ENCODE measurements around the gene ALPP. TPM values are rescaled to one million over a fixed set of nuclear protein-coding genes. Genes with fewer than 3 reads are reported as not detected.
A peak's percentile ranks its signal among the peaks of the same experiment; 100 is the strongest.

The ALPP gene
- total and polyA plus RNA-seq, 2 of the 13 experiments (the other 11 are each of a cell fraction or from before 2014, with no cell fraction given), result not detected

DNA sequence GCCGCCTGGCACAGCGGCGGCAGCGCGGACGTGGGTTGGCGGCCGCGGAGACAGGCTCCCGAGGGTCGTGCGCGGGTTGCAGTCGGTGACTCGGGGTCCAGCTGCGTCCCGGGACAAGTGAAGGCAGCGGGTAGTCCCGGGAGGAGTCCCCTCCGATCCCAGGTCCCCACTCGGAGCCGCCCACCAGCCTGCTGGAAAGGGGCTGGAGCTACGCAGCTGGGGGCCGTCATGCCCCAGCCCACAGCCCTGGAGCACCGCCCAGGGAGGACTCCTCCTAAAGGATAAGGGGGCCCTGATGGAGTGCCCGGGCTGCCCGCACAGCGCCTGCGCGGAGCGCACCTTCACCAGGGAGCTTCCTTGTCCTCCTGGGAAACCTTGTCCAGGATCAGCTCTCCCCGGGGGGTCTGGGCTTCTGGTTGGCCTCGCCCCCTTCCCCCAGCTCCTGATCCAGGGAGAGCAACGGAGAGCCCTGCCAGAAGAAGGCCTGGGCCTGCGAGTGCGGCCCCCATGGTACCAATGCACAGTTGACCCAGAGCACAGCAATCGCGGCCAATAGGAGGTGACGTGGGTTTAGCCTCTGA, 25.9 kb upstream of the ALPP start:
- ChIA-PET POLR2A (no interaction called here), CTCF (ENCODE audit: low intra/inter-chr PET ratio, low total read pairs) (no interaction called here)
- peaks cover 17% of the 10 kb centered on the region for H3K4me1 ChIP-seq (ENCODE audit: insufficient read depth, low read length)
- no peak for FAIRE-seq
- H3K4me2 ChIP-seq (ENCODE audit: low read depth, low read length), result no peak overlapping the region
- H4K20me1 ChIP-seq (ENCODE audit: insufficient read depth, low read length), result no peaks in the 10 kb centered on the region
- no peak overlapping the region for H3K27ac ChIP-seq (ENCODE audit: extremely low read length, insufficient read depth, low read length)
- H3K36me3 ChIP-seq (replicated peaks in 1 of 2; ENCODE audit: control insufficient read depth in 1 of 2, insufficient read depth in 2 of 2, low read length in 2 of 2), result no peaks in the 10 kb centered on the region
- TF ChIP-seq DR1 (CRISPR knock-in tag; IDR thresholded peaks at IDR 0.05) (no peak), ZNF263 (CRISPR knock-in tag; IDR thresholded peaks at IDR 0.05) (peak; percentile 83)
- 58% methylated on average over 37 of the region's 39 CpGs for WGBS (ENCODE audit: low lambda C conversion rate)
- no peaks in the 10 kb centered on the region for H3K79me2 ChIP-seq (ENCODE audit: insufficient read depth, low read length)
- ATAC-seq, result peak; percentile 16; the same call in 2 of the 3 replicates
- H3K9ac ChIP-seq (ENCODE audit: insufficient read depth, low read depth, low read length), result no peak overlapping the region
- DNase-seq (ENCODE audit: low spot score), result no peak
- intact Hi-C loops (cut with micrococcal nuclease; ENCODE audit: unreplicated experiment) (no loop called here), in situ Hi-C loops (cut with HindIII; ENCODE audit: extremely low pct_ligation_motif_present, low pct_unique_long_range_greater_than_20kb) (no loop called here)
- no peak overlapping the region for H2AFZ ChIP-seq (ENCODE audit: low read length)
- no peak overlapping the region for H3K4me3 ChIP-seq (replicated peaks in 1 of 3; ENCODE audit: insufficient read depth in 1 of 3, low read depth in 2 of 3, low read length in 3 of 3)
- H3K9me3 ChIP-seq (ENCODE audit: low read length), result no peaks in the 10 kb centered on the region
- peaks cover 18 to 58% of the 10 kb centered on the region in 2 experiments for H3K27me3 ChIP-seq (ENCODE audit: control insufficient read depth in 1 of 2, insufficient read depth in 2 of 2, low read length in 2 of 2)
- no TSS peak for BruUV-seq (replicated peaks)

DNA sequence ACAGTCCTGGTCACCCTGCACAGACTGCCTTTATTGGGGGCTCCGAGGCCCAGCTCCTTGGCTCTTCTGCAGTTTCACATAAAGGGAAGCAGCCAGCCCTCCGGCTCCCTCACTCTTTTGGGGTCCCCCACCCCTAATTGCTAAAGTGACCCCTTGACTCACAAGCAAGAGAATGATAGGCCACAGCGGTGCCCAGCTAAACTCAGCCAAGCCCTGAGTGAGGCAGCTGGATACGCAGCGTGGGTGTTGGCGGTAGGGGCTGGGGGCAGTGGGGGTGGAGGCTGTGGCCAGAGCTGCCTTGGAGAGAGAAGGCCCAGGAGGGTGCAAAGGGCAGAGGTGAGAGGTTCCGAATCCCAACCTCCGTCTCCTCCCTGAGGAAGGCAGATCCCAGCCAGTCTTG, 25.5 kb upstream of the ALPP start:
- Histone ChIP-seq H3K27me3 (ENCODE audit: control insufficient read depth in 1 of 2, insufficient read depth in 2 of 2, low read length in 2 of 2) (peaks cover 18 to 58% of the 10 kb centered on the region in 2 experiments), H3K4me2 (ENCODE audit: low read depth, low read length) (no peak overlapping the region), H3K9me3 (ENCODE audit: low read length) (no peaks in the 10 kb centered on the region), H3K79me2 (ENCODE audit: insufficient read depth, low read length) (no peaks in the 10 kb centered on the region), H3K4me1 (ENCODE audit: insufficient read depth, low read length) (peaks cover 17% of the 10 kb centered on the region), H3K9ac (ENCODE audit: insufficient read depth, low read depth, low read length) (no peak overlapping the region), H4K20me1 (ENCODE audit: insufficient read depth, low read length) (no peaks in the 10 kb centered on the region), H3K36me3 (replicated peaks in 1 of 2; ENCODE audit: control insufficient read depth in 1 of 2, insufficient read depth in 2 of 2, low read length in 2 of 2) (no peaks in the 10 kb centered on the region), H2AFZ (ENCODE audit: low read length) (no peak overlapping the region), H3K4me3 (replicated peaks in 1 of 3; ENCODE audit: insufficient read depth in 1 of 3, low read depth in 2 of 3, low read length in 3 of 3) (no peak overlapping the region), H3K27ac (ENCODE audit: extremely low read length, insufficient read depth, low read length) (no peak overlapping the region)
- intact Hi-C loops (cut with micrococcal nuclease; ENCODE audit: unreplicated experiment), result no loop called here
- CTCF ChIA-PET (ENCODE audit: low intra/inter-chr PET ratio, low total read pairs), result no interaction called here
- ATAC-seq, result peak; percentile 10; the same call in 2 of the 3 replicates
- 19% methylated on average over 7 of the region's 8 CpGs for WGBS (ENCODE audit: low lambda C conversion rate)
- POLR2A ChIA-PET, result no interaction called here
- no peak for DNase-seq (ENCODE audit: low spot score)
- no peak for TF ChIP-seq CENPT (CRISPR knock-in tag; IDR thresholded peaks at IDR 0.05; ENCODE audit: low read depth)
- BruUV-seq (replicated peaks), result no TSS peak
- FAIRE-seq, result no peak
- in situ Hi-C loops (cut with HindIII; ENCODE audit: extremely low pct_ligation_motif_present, low pct_unique_long_range_greater_than_20kb), result no loop called here
